ENCODE data around the gene GALNS. TPM values are rescaled to one million over a fixed set of nuclear protein-coding genes. Genes with fewer than 3 reads are reported as not detected.
"Not testable (repeated sequence)": the region's sequence is repeated elsewhere in the genome, so short reads cannot be mapped to it uniquely, and the experiment has no call there.

The GALNS gene
- total and polyA plus RNA-seq, 2 donors (not counting 3 experiments of a cell fraction or from before 2014, with no cell fraction given), result 21.8 to 40.2 TPM

GRCh38 chr16:88894681-88895300 is 38.0 kb upstream of the GALNS start:
- DNase-seq (ENCODE audit: low read depth, low spot score) (no peak), FAIRE-seq (no peak)
- TF ChIP-seq JUN (IDR thresholded peaks at IDR 0.05; ENCODE audit: borderline replicate concordance, insufficient read depth, insufficient read length, low read depth) (no peak), MYC (IDR thresholded peaks at IDR 0.05; ENCODE audit: low read depth, low read length) (no peak), POLR2A (IDR thresholded peaks at IDR 0.05; ENCODE audit: low read depth, low read length) (no peak)
- no peak overlapping the region for H3K4me3 ChIP-seq (replicated peaks in 1 of 3; ENCODE audit: insufficient read depth in 1 of 3, low read depth in 1 of 3, low read length in 3 of 3)
- H3K79me2 ChIP-seq (ENCODE audit: control insufficient read depth, insufficient read depth, low read length), result no peaks in the 10 kb centered on the region
- no peaks in the 10 kb centered on the region for H3K9me3 ChIP-seq (replicated peaks; ENCODE audit: control insufficient read depth, insufficient read depth, low read length)
- no peak overlapping the region for H2AFZ ChIP-seq (ENCODE audit: low read depth, low read length)
- no peaks in the 10 kb centered on the region for H3K36me3 ChIP-seq (ENCODE audit: control insufficient read depth in 2 of 2, extremely low read depth in 1 of 2, insufficient read depth in 2 of 2, low read length in 2 of 2)
- no peaks in the 10 kb centered on the region for H3K4me1 ChIP-seq (ENCODE audit: control insufficient read depth, extremely low read depth, insufficient read depth, low read length)
- intact Hi-C loops (cut with micrococcal nuclease) (no loop called here), dilution Hi-C loops (cut with MboI; ENCODE audit: extremely low pct_ligation_motif_present, low sequenced_read_pairs) (no loop called here)
- no peak overlapping the region for H3K27ac ChIP-seq (ENCODE audit: insufficient read depth, low read depth, low read length)
- H3K4me2 ChIP-seq (ENCODE audit: insufficient read depth, low read length), result no peak overlapping the region
- ChIA-PET CTCF (no interaction called here), POLR2A (no interaction called here)
- BruUV-seq (replicated peaks), result no TSS peak
- H3K27me3 ChIP-seq (ENCODE audit: control insufficient read depth in 2 of 2, insufficient read depth in 2 of 2, low read length in 2 of 2), result no peaks in the 10 kb centered on the region
- H4K20me1 ChIP-seq (replicated peaks; ENCODE audit: control insufficient read depth, extremely low read depth, insufficient read depth, low read length), result no peaks in the 10 kb centered on the region
- H3K9me1 ChIP-seq (replicated peaks; ENCODE audit: control insufficient read depth, extremely low read depth, insufficient read depth, low read length), result no peaks in the 10 kb centered on the region
- no peak overlapping the region for H3K9ac ChIP-seq (replicated peaks; ENCODE audit: extremely low read depth, insufficient read depth, low read length)

DNA sequence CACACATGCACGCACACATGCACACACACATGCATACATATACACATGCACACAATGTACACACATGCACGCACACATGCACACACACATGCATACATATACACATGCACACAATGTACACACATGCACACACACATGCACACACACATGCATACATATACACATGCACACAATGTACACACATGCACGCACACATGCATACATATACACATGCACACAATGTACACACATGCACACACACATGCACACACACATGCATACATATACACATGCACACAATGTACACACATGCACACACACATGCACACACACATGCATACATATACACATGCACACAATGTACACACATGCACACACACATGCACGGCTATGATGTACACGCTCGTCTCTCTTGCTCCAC is 37.5 kb upstream of the GALNS start:
- H3K79me2 ChIP-seq (ENCODE audit: control insufficient read depth, insufficient read depth, low read length); H2AFZ ChIP-seq (ENCODE audit: low read depth, low read length); H3K27ac ChIP-seq (ENCODE audit: insufficient read depth, low read depth, low read length); H3K9me3 ChIP-seq (replicated peaks; ENCODE audit: control insufficient read depth, insufficient read depth, low read length); CTCF ChIA-PET; dilution Hi-C loops (cut with MboI; ENCODE audit: extremely low pct_ligation_motif_present, low sequenced_read_pairs); FAIRE-seq; DNase-seq (ENCODE audit: low read depth, low spot score); H3K36me3 ChIP-seq (ENCODE audit: control insufficient read depth in 2 of 2, extremely low read depth in 1 of 2, insufficient read depth in 2 of 2, low read length in 2 of 2); H3K9ac ChIP-seq (replicated peaks; ENCODE audit: extremely low read depth, insufficient read depth, low read length); H3K4me2 ChIP-seq (ENCODE audit: insufficient read depth, low read length); H3K4me1 ChIP-seq (ENCODE audit: control insufficient read depth, extremely low read depth, insufficient read depth, low read length); POLR2A ChIA-PET; H3K4me3 ChIP-seq (replicated peaks in 1 of 3; ENCODE audit: insufficient read depth in 1 of 3, low read depth in 1 of 3, low read length in 3 of 3); H3K9me1 ChIP-seq (replicated peaks; ENCODE audit: control insufficient read depth, extremely low read depth, insufficient read depth, low read length); H3K27me3 ChIP-seq (ENCODE audit: control insufficient read depth in 2 of 2, insufficient read depth in 2 of 2, low read length in 2 of 2); BruUV-seq (replicated peaks); H4K20me1 ChIP-seq (replicated peaks; ENCODE audit: control insufficient read depth, extremely low read depth, insufficient read depth, low read length); intact Hi-C loops (cut with micrococcal nuclease): not testable (repeated sequence)
